H1 (cell line): Measurements from ENCODE around the gene COBLL1. TPM values are rescaled to one million over a fixed set of nuclear protein-coding genes. Genes with fewer than 3 reads are reported as not detected.

Experiments
- CTCF ChIA-PET: fragments of 300-600 bp; sonication (Branson Sonifier 250); formaldehyde crosslinking; loops from one replicate; lab custom pipeline; 2021; ENCODE audit not compliant: partially characterized antibody; lab: Charles Lee
- POLR2A ChIA-PET: fragments of 300-600 bp; sonication (Branson Sonifier 250); formaldehyde crosslinking; loops from one replicate; lab custom pipeline; 2021; ENCODE audit warnings: inconsistent platforms; ENCODE audit not compliant: partially characterized antibody; lab: Charles Lee
- DNase-seq, 2 experiments: peaks; one replicate each; pipeline versions ENCODE4 v3.0.0 to v3.0.0-alpha.2; 2010 to 2022; ENCODE audit warnings: low spot score in 2 of 2, low read depth in 1 of 2, mixed read lengths in 1 of 2
- FAIRE-seq: peaks from 2 replicates; lab custom pipeline; 2011; peaks lifted over from hg19 to GRCh38; lab: Jason Lieb, UNC
- H2AFZ ChIP-seq: 2 replicates; pipeline ENCODE4 v1.8.1; 2012; ENCODE audit warnings: low read length, inconsistent platforms
- H2AK5ac ChIP-seq: 2 replicates; pipeline ENCODE4 v1.6.1; 2013; ENCODE audit warnings: low read depth, low read length
- H2BK120ac ChIP-seq: replicated peaks from 2 replicates; pipeline ENCODE3; 2013; ENCODE audit warnings: low read depth, low read length, inconsistent platforms
- H2BK12ac ChIP-seq: 2 replicates; pipeline ENCODE4 v1.6.1; 2013; ENCODE audit warnings: low read depth, low read length
- H2BK15ac ChIP-seq: 2 replicates; pipeline ENCODE4 v1.6.1; 2013; ENCODE audit warnings: low read length
- H2BK20ac ChIP-seq: 2 replicates; pipeline ENCODE4 v1.6.1; 2013; ENCODE audit warnings: low read length
- H2BK5ac ChIP-seq: 2 replicates; pipeline ENCODE4 v1.6.1; 2013; ENCODE audit warnings: low read depth, low read length
- H3K14ac ChIP-seq: 2 replicates; pipeline ENCODE4 v1.6.1; 2013; ENCODE audit warnings: inconsistent platforms; ENCODE audit not compliant: insufficient read length
- H3K18ac ChIP-seq: 2 replicates; pipeline ENCODE4 v1.6.1; 2013; ENCODE audit warnings: low read length; ENCODE audit errors: extremely low read depth
- H3K23ac ChIP-seq: 2 replicates; pipeline ENCODE4 v1.6.1; 2013; ENCODE audit warnings: inconsistent platforms; ENCODE audit not compliant: insufficient read length
- H3K23me2 ChIP-seq: 2 replicates; pipeline ENCODE4 v1.6.1; 2013; ENCODE audit warnings: low read depth, low read length
- H3K27ac ChIP-seq: 2 replicates; pipeline ENCODE4 v1.6.1; 2011; ENCODE audit warnings: low read depth, low read length, inconsistent platforms
- H3K27me3 ChIP-seq, 4 experiments: replicated peaks in 1 of 4; 1 replicate in 1 of 4; 2 replicates in 3 of 4; pipeline versions ENCODE4 v1.6.1 to v1.8.1; 2011 to 2013; ENCODE audit warnings: low read length in 3 of 4, mild to moderate bottlenecking in 3 of 4, inconsistent platforms in 2 of 4, mixed read lengths in 2 of 4, moderate library complexity in 1 of 4; ENCODE audit not compliant: control insufficient read depth in 3 of 4, insufficient read depth in 3 of 4; ENCODE audit errors: extremely low read depth in 1 of 4
- H3K36me3 ChIP-seq, 4 experiments: 2 replicates each; pipeline versions ENCODE4 v1.6.1 to v1.8.1; 2011 to 2013; ENCODE audit warnings: mild to moderate bottlenecking in 4 of 4, low read length in 3 of 4, moderate library complexity in 2 of 4, control low read depth in 1 of 4, inconsistent platforms in 1 of 4; ENCODE audit not compliant: insufficient read depth in 4 of 4, control insufficient read depth in 2 of 4
- H3K4ac ChIP-seq: replicated peaks from 2 replicates; pipeline ENCODE3; 2013; ENCODE audit warnings: low read length, low read depth, mixed read lengths, inconsistent platforms; ENCODE audit not compliant: insufficient read length
- H3K4me1 ChIP-seq, 4 experiments: replicated peaks in 1 of 4; 1 replicate in 1 of 4; 2 replicates in 3 of 4; pipeline versions ENCODE4 v1.6.1 to v1.8.1; 2011 to 2013; ENCODE audit warnings: low read length in 3 of 4, inconsistent platforms in 2 of 4, mixed read lengths in 1 of 4; ENCODE audit not compliant: insufficient read depth in 4 of 4, control insufficient read depth in 3 of 4
- H3K4me2 ChIP-seq, 2 experiments: 2 replicates each; pipeline versions ENCODE4 v1.6.1 to v1.8.1; 2011 to 2013; ENCODE audit warnings: low read depth in 2 of 2, low read length in 2 of 2, control low read depth in 1 of 2, inconsistent platforms in 1 of 2, mild to moderate bottlenecking in 1 of 2; ENCODE audit not compliant: insufficient read depth in 1 of 2
- H3K4me3 ChIP-seq, 4 experiments: fragments of 200-600, 300-600 bp in 1 of 4; sonication (generic), shearing (Covaris generic), sonication (Bioruptor Twin) in 1 of 4; 2 replicates each; pipeline versions ENCODE4 v1.5.1 to v1.8.1; 2011 to 2016; ENCODE audit warnings: low read length in 4 of 4, low read depth in 3 of 4, control low read depth in 2 of 4, inconsistent platforms in 2 of 4, mild to moderate bottlenecking in 2 of 4, mixed read lengths in 1 of 4, moderate library complexity in 1 of 4; ENCODE audit not compliant: insufficient read depth in 2 of 4; ENCODE audit errors: extremely low read depth in 1 of 4
- H3K56ac ChIP-seq: replicated peaks from 2 replicates; pipeline ENCODE3; 2013; ENCODE audit warnings: low read depth, mild to moderate bottlenecking, mixed read lengths, low read length, inconsistent platforms; ENCODE audit not compliant: insufficient read length
- H3K79me1 ChIP-seq: 2 replicates; pipeline ENCODE4 v1.6.1; 2013; ENCODE audit warnings: low read depth, low read length, control low read depth
- H3K79me2 ChIP-seq, 2 experiments: 2 replicates each; pipeline versions ENCODE4 v1.6.1 to v1.8.1; 2012 to 2013; ENCODE audit warnings: low read length in 2 of 2, mild to moderate bottlenecking in 2 of 2, inconsistent platforms in 1 of 2; ENCODE audit not compliant: insufficient read depth in 2 of 2, control insufficient read depth in 1 of 2
- H3K9ac ChIP-seq, 4 experiments: replicated peaks in 1 of 4; 1 replicate in 1 of 4; 2 replicates in 3 of 4; pipeline versions ENCODE4 v1.6.1 to v1.8.1; 2011 to 2013; ENCODE audit warnings: low read depth in 3 of 4, low read length in 3 of 4, control low read depth in 2 of 4, mild to moderate bottlenecking in 2 of 4, moderate library complexity in 2 of 4, inconsistent platforms in 1 of 4; ENCODE audit errors: extremely low read depth in 1 of 4
- H3K9me3 ChIP-seq, 2 experiments: 2 replicates each; pipeline versions ENCODE4 v1.6.1 to v1.8.1; 2012 to 2013; ENCODE audit warnings: mild to moderate bottlenecking in 2 of 2, moderate library complexity in 2 of 2, control low read depth in 1 of 2, inconsistent platforms in 1 of 2, low read depth in 1 of 2, low read length in 1 of 2, mixed read lengths in 1 of 2; ENCODE audit not compliant: insufficient read depth in 2 of 2
- H4K20me1 ChIP-seq, 2 experiments: replicated peaks in 1 of 2; 2 replicates each; pipeline versions ENCODE3 to v1.8.1; 2011 to 2013; ENCODE audit warnings: inconsistent platforms in 2 of 2, low read length in 2 of 2, mild to moderate bottlenecking in 1 of 2; ENCODE audit not compliant: insufficient read depth in 2 of 2, control insufficient read depth in 1 of 2
- H4K5ac ChIP-seq: 2 replicates; pipeline ENCODE4 v1.6.1; 2013; ENCODE audit warnings: low read length, low read depth, mixed read lengths, inconsistent platforms; ENCODE audit not compliant: insufficient read length
- H4K8ac ChIP-seq: 2 replicates; pipeline ENCODE4 v1.8.0; 2013; ENCODE audit warnings: mild to moderate bottlenecking, moderate library complexity, low read length, inconsistent platforms; ENCODE audit not compliant: insufficient read depth; ENCODE audit errors: extremely low read depth
- H4K91ac ChIP-seq: replicated peaks from 2 replicates; pipeline ENCODE3; 2013; ENCODE audit warnings: low read length, mixed read lengths, inconsistent platforms; ENCODE audit not compliant: insufficient read length
- BCL11A ChIP-seq, 2 experiments: IDR thresholded peaks; one replicate each; pipeline ENCODE4 v1.6.1; 2011; ENCODE audit warnings: low read depth in 2 of 2, low read length in 2 of 2, mild to moderate bottlenecking in 2 of 2
- CHD2 ChIP-seq: IDR thresholded peaks from 2 replicates; pipeline ENCODE4 v1.6.1; 2012; ENCODE audit warnings: low read length, improper control_type of control experiment
- KDM4A ChIP-seq: IDR thresholded peaks from one replicate; pipeline ENCODE4 v1.7.1; 2012; ENCODE audit warnings: low read depth, mild to moderate bottlenecking, moderate library complexity, low read length, inconsistent platforms; ENCODE audit not compliant: severe bottlenecking
- SP4 ChIP-seq: IDR thresholded peaks from 2 replicates; pipeline ENCODE4 v1.6.1; 2012; ENCODE audit warnings: low read length, inconsistent platforms
- WGBS, 2 experiments: shearing (Covaris generic) in 1 of 2; methylation state at CpG; one replicate each; pipeline versions ENCODE4 v1.1.6 to v1.1.7; 2013 to 2015; ENCODE audit warnings: low lambda C conversion rate in 2 of 2, mixed read lengths in 2 of 2, inconsistent platforms in 1 of 2, low coverage in 1 of 2, missing lambda C conversion rate in 1 of 2; ENCODE audit not compliant: insufficient replicate concordance in 2 of 2, insufficient coverage in 1 of 2, insufficient read length in 1 of 2; ENCODE audit errors: extremely low coverage in 1 of 2, missing lambda C conversion rate in 1 of 2; 5-methylcytosine and 5-hydroxymethylcytosine counted together
- polyA plus RNA-seq, 7 experiments: library from polyadenylated mRNA; depleted of rRNA in 3 of 7; stranded (reverse) in 5 of 7; unstranded in 2 of 7; fragments of >200 nt in 5 of 7; fragments of 200-250 nt in 2 of 7; gene quantifications; 1 replicate in 5 of 7; 2 replicates in 1 of 7; 4 replicates in 1 of 7; pipeline versions ENCODE4 v1.2.1 to v1.2.3, GENCODE V29; 2011 to 2013; ENCODE audit warnings: missing spikeins in 2 of 7, mixed read lengths in 2 of 7
- total RNA-seq: library from RNA; stranded (reverse); fragmentation: NEBNext Ultra II Directional; extraction: Animal tissue kit (Norgen Biotek cat#: 25700); gene quantifications from 2 replicates; pipeline ENCODE4 v1.2.1, GENCODE V29; 2021

The COBLL1 gene
- total and polyA plus RNA-seq, 2 of the 8 experiments (the other 6 are each of a cell fraction or from before 2014, with no cell fraction given), result 2.2 to 6.2 TPM

DNA sequence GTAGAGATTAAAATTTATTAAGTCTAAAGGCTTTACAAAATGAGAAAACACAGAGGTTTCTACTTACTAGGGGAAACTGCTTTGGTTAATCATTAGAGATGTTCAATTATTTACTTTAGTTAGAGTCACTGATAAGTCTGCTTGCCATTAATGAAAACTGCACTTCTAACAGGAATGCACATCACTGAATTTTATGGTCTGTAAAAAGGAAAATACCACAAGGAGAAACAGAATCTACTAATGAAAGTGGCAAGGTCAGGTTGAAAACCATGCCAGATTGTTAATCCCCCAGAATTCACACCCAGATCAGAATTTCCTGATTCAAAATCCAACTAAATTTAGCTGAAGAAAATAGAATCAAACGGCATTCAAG is 129.9 kb downstream of the COBLL1 start:
- Histone ChIP-seq H3K27me3 (no peaks in the 10 kb centered on the region), H2BK5ac (no peak overlapping the region)
- TF ChIP-seq KDM4A (no peak), SP4 (no peak), CHD2 (no peak), BCL11A (IDR thresholded peaks at IDR 0.05; ENCODE audit: low read depth in 2 of 2, low read length in 2 of 2) (no peak)
- TF ChIP-seq, all 59 proteins: peak for 0
- no peaks in the 10 kb centered on the region; a peak in 1 of 8 replicates for H3K36me3 ChIP-seq
- no peak overlapping the region for H3K9ac ChIP-seq
- peaks cover 0 to 3% (median 0%) of the 10 kb centered on the region in 4 experiments; a peak in 1 of 7 replicates for H3K4me1 ChIP-seq
- H2BK12ac ChIP-seq, result no peak overlapping the region
- no peak overlapping the region for H2AFZ ChIP-seq
- no peak overlapping the region for H2BK120ac ChIP-seq
- FAIRE-seq, result no peak
- no peak overlapping the region for H3K23ac ChIP-seq
- no peak overlapping the region for H3K14ac ChIP-seq
- H3K4ac ChIP-seq, result no peak overlapping the region
- no peak overlapping the region for H2BK15ac ChIP-seq
- WGBS, 2 experiments, result 96% methylated on average over 1 of the region's 1 CpG; no CpG with 5 or more reads in 1 of the 2 experiments
- no peak for DNase-seq
- H3K56ac ChIP-seq, result no peak overlapping the region
- H4K8ac ChIP-seq, result no peak overlapping the region
- H3K18ac ChIP-seq, result no peak overlapping the region
- H3K23me2 ChIP-seq, result no peaks in the 10 kb centered on the region
- H3K27ac ChIP-seq, result no peak overlapping the region
- ChIA-PET POLR2A (no interaction called here), CTCF (no interaction called here)
- H4K91ac ChIP-seq, result no peak overlapping the region
- no peaks in the 10 kb centered on the region for H4K20me1 ChIP-seq
- H3K4me2 ChIP-seq, result no peak overlapping the region
- no peak overlapping the region for H2BK20ac ChIP-seq
- H3K9me3 ChIP-seq, result no peaks in the 10 kb centered on the region
- no peak overlapping the region for H4K5ac ChIP-seq
- no peak overlapping the region for H2AK5ac ChIP-seq
- no peak overlapping the region for H3K4me3 ChIP-seq
- H3K79me2 ChIP-seq, result no peaks in the 10 kb centered on the region
- H3K79me1 ChIP-seq, result no peaks in the 10 kb centered on the region
